Subcutaneous abdominal adipose tissue (tissue), 5 donors: ENCODE measurements around the gene PPIF.

Experiments
- H3K27ac ChIP-seq: one replicate; pipeline ENCODE4 v1.7.0; 2013; ENCODE audit warnings: low read depth, mild to moderate bottlenecking, inconsistent platforms, low read length, moderate library complexity
- H3K27me3 ChIP-seq, 5 donors: one replicate each; pipeline ENCODE4 v1.7.0; 2013; ENCODE audit warnings: low read length in 5 of 5, inconsistent platforms in 1 of 5; ENCODE audit not compliant: control insufficient read depth in 5 of 5, insufficient read depth in 4 of 5
- H3K36me3 ChIP-seq, 5 donors: one replicate each; pipeline ENCODE4 v1.7.0; 2013; ENCODE audit warnings: low read length in 5 of 5; ENCODE audit not compliant: control insufficient read depth in 5 of 5, insufficient read depth in 5 of 5
- H3K4me1 ChIP-seq, 5 donors: one replicate each; pipeline ENCODE4 v1.7.0; 2013; ENCODE audit warnings: low read length in 5 of 5, mild to moderate bottlenecking in 3 of 5, moderate library complexity in 1 of 5; ENCODE audit not compliant: control insufficient read depth in 5 of 5, insufficient read depth in 5 of 5
- H3K4me3 ChIP-seq, 5 donors: one replicate each; pipeline ENCODE4 v1.7.0; 2013; ENCODE audit warnings: low read length in 5 of 5, low read depth in 1 of 5
- H3K9ac ChIP-seq, 5 donors: one replicate each; pipeline ENCODE4 v1.7.0; 2013; ENCODE audit warnings: low read length in 5 of 5, mild to moderate bottlenecking in 4 of 5, moderate library complexity in 3 of 5
- H3K9me3 ChIP-seq, 5 donors: one replicate each; pipeline ENCODE4 v1.7.0; 2013; ENCODE audit warnings: low read length in 5 of 5; ENCODE audit not compliant: control insufficient read depth in 5 of 5
- donor health status: healthy.
- donor health status: healthy.
- donor health status: healthy.
- donor health status: healthy.
- donor health status: healthy.

Gene PPIF

DNA sequence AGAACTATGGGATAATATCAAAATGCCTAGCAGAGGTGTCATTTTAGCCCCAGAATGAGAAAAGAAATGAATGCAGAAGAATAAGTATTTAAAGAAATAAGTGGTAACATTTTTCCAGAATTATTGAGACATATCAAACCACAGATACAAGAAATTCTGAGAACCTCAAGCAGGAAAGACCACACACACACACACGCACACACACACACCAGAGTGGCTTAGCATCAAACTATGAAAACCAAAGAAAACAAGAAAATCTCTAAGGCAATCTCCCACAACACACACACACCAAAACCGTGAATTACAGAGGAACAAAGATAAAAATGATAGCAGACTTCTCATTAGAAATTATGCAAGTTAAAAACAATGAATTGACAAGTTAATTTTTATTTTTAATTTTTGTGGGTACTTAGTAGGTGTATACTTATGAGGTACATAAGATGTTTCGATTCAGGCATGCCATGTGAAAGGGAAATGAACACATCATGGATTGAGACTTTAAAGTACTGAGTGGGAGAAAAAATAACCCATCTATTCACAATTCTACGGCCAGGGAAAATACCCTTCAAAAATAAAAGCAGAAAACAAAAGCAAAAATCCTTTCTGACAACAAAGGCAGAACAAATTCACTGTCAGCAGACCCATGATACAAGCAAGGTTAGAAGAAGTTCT, 14.6 kb downstream of the PPIF start:
- peaks cover 0 to 2% (median 0%) of the 10 kb centered on the region in 5 donors for H3K36me3 ChIP-seq

DNA sequence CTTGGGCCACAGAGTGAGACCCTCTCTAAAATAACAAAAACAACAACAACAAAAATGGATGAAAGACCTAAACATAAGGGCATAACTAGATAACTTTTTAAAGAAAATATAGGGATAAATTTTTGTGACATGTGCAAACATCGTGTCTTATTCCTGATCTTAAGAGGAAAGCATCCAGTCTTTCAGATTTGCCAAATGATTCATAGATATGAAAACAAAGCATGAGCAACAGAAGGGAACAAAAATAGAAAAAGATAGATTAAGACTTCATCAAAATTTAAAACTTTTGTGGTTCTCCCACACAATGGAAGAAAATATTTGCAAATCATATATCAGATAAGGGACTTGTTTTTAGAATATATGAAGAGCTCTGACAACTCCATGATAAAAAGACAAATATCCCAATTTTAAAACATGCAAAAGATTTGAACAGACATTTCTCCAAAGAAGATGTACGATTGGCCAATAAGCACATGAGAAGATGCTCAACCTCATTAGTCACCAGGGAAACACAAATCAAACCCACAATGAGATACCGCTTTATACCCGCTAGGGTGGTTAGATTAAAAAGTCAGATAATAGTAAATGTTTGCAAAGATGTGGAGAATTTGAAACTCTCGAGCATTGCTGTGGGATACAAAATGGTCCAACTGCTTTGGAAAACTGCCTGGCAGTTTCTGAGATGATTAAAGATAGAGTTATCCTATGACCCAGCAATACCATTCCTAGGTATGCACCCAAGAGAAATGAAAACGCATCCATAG, 20.3 kb downstream of the PPIF start:
- no peaks in the 10 kb centered on the region for H3K4me1 ChIP-seq
- H3K9me3 ChIP-seq = peaks cover 0 to 7% (median 2%) of the 10 kb centered on the region in 5 donors
- H3K27ac ChIP-seq = no peak overlapping the region
- H3K36me3 ChIP-seq = no peaks in the 10 kb centered on the region
- H3K27me3 ChIP-seq = no peaks in the 10 kb centered on the region
- no peak overlapping the region for H3K4me3 ChIP-seq
- no peak overlapping the region for H3K9ac ChIP-seq

More for the DNA sequence above, 14.6 kb downstream of the PPIF start:
- Histone ChIP-seq H3K9me3 (peaks cover 0 to 5% (median 0%) of the 10 kb centered on the region in 5 donors), H3K4me3 (no peak overlapping the region), H3K27ac (no peak overlapping the region), H3K9ac (no peak overlapping the region), H3K4me1 (no peaks in the 10 kb centered on the region), H3K27me3 (no peaks in the 10 kb centered on the region)

DNA sequence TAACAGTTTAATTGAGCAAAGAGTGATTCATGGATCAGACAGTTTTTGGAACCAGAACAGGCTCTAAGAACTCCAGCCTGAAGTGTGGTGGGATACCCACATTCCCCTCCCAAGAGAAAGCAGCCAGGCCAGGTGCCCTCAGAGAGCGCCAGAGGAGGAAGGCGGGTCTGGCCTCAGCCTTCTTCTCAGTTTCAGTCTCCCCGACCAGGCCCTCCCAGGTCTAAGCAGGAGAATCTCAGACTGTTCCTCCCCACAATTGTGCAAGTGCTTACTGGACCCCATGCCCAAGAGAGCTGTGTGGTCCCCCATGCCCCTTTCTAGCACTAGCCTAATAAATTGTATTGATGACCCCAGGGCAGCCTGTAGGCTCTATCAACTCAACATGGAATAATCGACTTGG, 25.6 kb downstream of the PPIF start:
- H3K9me3 ChIP-seq = peaks cover 0 to 3% (median 0%) of the 10 kb centered on the region in 5 donors
- H3K4me3 ChIP-seq = no peak overlapping the region
- H3K9ac ChIP-seq = no peak overlapping the region
- H3K36me3 ChIP-seq = no peaks in the 10 kb centered on the region
- no peaks in the 10 kb centered on the region for H3K27me3 ChIP-seq
- H3K27ac ChIP-seq = no peak overlapping the region
- peaks cover 0 to 6% (median 5%) of the 10 kb centered on the region in 5 donors for H3K4me1 ChIP-seq

DNA sequence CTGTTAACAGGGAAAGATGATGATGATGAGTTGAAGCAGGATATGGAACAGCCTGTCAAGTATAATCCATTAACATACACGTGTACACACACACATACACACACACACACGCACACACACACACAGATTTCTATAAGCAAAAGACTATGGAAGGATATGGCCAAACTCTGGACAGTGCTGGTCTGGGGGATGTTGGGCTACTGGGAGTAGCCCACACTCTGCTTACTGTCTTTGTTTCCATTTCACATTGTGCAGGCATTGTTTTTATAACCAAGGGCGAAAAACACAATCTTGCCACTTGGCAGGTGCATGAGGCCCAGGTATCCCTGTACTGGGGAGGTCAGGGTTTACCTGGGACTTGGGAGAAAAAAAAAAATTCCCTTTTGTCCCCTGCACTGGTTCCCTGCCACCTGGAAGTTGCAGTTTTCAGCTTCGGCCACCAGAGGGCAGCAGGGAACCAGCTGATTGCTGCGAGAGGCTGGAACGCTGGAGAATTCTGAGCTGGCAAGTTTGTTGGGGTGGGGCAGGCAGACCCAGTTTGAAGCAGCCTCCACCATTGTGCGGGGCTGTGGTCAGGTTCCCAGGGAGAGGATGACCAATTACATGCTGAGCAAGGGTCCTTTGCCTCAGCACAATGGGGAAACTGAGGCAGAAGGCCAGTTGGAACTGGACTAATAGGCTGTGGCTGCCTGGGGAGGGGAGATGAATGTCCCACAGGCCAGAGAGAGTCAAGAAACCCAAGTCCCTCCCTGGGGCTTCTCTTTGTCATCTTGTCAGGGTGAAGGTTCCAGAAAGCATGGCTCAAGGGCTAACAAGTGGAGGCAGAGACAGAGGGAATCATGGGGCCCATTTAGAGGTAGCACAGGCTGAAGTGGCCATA, 27.3 kb downstream of the PPIF start:
- Histone ChIP-seq H3K27me3 (no peaks in the 10 kb centered on the region), H3K4me3 (no peak overlapping the region), H3K9me3 (peaks cover 0 to 3% (median 0%) of the 10 kb centered on the region in 5 donors), H3K36me3 (no peaks in the 10 kb centered on the region), H3K4me1 (peaks cover 3 to 13% (median 10%) of the 10 kb centered on the region in 5 donors), H3K27ac (no peak overlapping the region), H3K9ac (no peak overlapping the region)

DNA sequence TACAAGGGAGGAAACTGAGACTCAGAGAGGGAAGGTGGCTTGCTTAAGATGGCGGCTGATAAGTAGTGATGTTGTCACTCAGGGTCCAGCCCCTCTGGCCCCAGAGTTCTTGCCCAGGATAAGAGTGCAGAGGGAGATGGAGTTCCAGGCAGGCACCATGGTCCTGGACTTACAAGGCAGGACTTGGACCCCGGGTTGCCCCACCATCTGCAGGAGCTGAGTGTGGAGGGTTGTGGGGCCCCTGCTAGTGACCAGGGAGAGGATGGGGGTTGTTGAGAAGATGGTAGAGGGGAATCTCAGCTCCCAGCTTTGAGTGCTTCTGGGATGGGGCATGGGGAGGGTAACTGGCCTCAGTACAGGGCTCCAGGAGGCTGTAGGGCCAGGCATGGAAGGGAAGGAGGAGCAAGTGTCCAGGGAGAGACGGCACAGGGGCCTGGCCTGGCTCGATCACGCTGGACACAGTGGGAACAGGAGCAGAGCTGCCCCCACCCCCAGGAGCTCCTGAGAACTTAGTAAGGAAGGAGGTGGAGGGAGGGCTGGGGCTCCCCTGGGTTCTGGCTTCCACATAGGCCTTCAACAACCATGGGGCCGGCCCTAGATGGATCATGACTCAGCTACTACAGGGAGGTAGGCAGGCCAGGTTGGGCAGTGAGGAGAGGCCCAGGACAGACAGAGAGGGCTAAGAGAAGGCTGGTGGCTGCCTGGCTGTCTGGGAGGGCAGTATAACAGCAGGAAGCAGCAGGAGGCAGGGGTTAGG, 28.2 kb downstream of the PPIF start:
- H3K9me3 ChIP-seq = peaks cover 0 to 3% (median 0%) of the 10 kb centered on the region in 5 donors
- no peak overlapping the region for H3K9ac ChIP-seq
- no peak overlapping the region for H3K27ac ChIP-seq
- no peaks in the 10 kb centered on the region for H3K27me3 ChIP-seq
- H3K36me3 ChIP-seq = no peaks in the 10 kb centered on the region
- peaks cover 9 to 22% (median 20%) of the 10 kb centered on the region in 5 donors for H3K4me1 ChIP-seq
- H3K4me3 ChIP-seq = no peak overlapping the region

DNA sequence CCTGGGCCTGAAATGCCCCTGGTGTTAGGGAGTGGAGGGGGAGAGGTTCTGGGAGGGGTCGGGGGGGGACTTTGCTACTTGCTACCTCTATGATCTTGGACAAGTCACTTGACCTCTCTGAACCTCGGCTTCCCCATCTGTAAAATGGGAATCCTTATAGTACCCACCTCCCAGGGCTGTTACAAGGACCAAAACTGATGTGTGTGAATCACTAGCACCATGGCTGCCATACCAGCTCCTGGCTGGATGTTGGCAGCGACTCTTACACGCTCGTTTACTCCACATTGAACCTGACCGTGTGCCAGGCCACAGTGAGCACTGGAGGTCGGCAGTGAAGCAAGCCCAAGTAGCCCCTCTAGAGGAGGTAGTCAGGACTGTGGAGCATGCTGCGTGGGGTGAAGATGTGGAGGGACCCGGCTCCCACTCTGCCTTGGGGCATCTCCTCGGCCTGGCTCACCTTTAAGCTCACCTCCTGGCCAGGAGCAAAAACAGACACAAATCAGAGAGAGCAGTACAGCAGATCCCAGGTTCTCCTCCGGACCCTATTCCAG, 28.9 kb downstream of the PPIF start:
- no peaks in the 10 kb centered on the region for H3K27me3 ChIP-seq
- no peak overlapping the region for H3K9ac ChIP-seq
- no peaks in the 10 kb centered on the region for H3K9me3 ChIP-seq
- H3K4me3 ChIP-seq = no peak overlapping the region
- H3K36me3 ChIP-seq = no peaks in the 10 kb centered on the region
- H3K4me1 ChIP-seq = peaks cover 15 to 29% (median 26%) of the 10 kb centered on the region in 5 donors
- no peak overlapping the region for H3K27ac ChIP-seq

DNA sequence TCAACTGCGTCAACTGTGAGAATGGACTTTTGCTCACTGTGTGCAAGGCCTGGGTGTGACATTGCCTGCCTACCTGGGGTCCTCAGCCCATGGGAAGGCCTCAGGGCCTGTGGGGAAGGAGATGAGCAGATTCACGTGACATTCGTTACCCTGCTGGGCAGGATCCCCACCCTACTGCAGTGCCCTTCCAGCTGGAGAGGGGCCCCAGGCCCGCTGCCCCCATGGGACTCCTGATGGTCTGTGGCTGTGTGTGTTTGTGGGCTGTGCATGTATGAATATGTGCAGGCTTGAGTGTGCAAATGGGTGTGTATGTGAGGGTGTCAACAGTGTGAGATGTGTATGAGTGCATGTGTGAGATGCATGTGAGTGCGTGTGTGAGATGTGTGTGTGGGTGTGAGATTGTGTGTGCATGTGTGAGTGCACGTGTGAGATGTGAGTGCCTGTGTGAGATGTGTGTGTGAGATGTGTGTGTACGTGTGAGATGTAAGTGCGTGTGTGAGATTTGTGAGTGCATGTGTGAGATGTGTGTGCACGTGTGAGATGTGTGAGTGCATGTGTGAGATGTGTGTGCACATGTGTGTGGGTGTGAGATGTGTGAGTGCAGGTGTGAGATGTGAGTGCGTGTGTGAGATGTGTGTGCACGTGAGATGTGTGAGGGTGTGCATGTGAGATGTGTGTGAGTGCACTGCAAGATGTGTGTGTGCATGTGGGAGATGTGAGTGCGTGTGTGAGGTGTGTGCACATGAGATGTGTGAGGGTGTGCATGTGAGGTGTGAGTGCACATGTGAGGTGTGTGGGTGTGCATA, 29.7 kb downstream of the PPIF start:
- Histone ChIP-seq H3K9me3 (no peaks in the 10 kb centered on the region), H3K27ac (no peak overlapping the region), H3K4me1 (peaks cover 15 to 36% (median 34%) of the 10 kb centered on the region in 5 donors), H3K4me3 (no peak overlapping the region), H3K36me3 (no peaks in the 10 kb centered on the region), H3K27me3 (no peaks in the 10 kb centered on the region), H3K9ac (no peak overlapping the region)

DNA sequence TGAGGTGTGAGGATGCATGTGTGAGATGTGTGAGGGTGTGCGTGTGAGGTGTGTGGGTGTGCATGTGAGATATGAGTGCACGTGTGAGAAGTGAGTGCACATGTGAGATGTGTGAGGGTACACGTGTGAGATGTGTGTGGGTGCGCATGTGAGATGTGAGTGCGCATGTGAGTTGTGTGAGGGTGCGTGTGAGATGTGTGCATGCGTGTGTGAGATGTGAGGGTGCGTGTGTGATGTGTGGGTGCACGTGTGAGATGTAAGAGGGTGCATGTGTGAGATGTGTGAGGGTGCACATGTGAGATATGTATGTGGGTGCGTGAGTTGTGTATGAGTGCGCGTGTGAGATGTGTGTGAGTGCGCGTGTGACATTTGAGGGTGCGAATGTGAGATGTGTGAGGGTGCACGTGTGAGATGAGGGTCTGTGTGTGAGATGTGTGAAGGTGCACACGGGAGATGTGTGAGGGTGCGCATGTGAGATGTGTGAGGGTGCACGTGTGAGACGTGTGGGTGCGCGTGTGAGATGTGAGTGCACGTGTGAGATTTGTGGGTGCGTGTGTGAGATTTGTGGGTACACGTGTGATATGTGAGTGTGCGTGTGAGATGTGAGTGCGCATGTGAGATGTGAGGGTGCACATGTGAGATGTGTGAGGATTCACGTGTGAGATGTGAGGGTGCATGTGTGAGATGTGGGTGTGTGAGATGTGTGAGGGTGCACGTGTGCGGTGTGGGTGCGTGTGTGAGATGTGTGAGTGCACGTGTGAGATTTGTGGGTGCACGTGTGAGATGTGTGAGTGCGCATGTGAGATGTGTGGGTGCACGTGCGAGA, 30.5 kb downstream of the PPIF start:
- Histone ChIP-seq H3K4me1 (peaks cover 17 to 44% (median 42%) of the 10 kb centered on the region in 5 donors), H3K4me3 (no peak overlapping the region), H3K27ac (no peak overlapping the region), H3K27me3 (no peaks in the 10 kb centered on the region), H3K36me3 (no peaks in the 10 kb centered on the region), H3K9me3 (no peaks in the 10 kb centered on the region), H3K9ac (no peak overlapping the region)
